HEK293T (cell line): ENCODE data around the gene TJP1.
"Not testable (repeated sequence)": the region's sequence is repeated elsewhere in the genome, so short reads cannot be mapped to it uniquely, and the experiment has no call there.

ENCODE experiments used
- CTCF ChIA-PET: fragments of 350-600 bp; formaldehyde crosslinking; extraction: SDS; loops from one replicate; lab custom pipeline; 2021; ENCODE audit warnings: antibody characterized with exemption, inconsistent platforms; lab: Yijun Ruan, JAX
- POLR2A ChIA-PET: fragments of 350-600 bp; formaldehyde crosslinking; extraction: SDS; loops from one replicate; lab custom pipeline; 2020; ENCODE audit warnings: antibody characterized with exemption, inconsistent platforms; lab: Yijun Ruan, JAX
- DNase-seq: peaks from one replicate; pipeline ENCODE4 v3.0.0; 2012; ENCODE audit warnings: mixed read lengths; ENCODE audit errors: extremely low spot score
- ARNT ChIP-seq: fragments of 450-650 bp; IDR thresholded peaks from 2 replicates; pipeline ENCODE4 v1.6.1; 2017; ENCODE audit warnings: mild to moderate bottlenecking
- BHLHE40 ChIP-seq: fragments of 450-650 bp; IDR thresholded peaks from 2 replicates; pipeline ENCODE4 v1.6.1; 2016; ENCODE audit warnings: mild to moderate bottlenecking, moderate library complexity, borderline replicate concordance
- CTBP1 ChIP-seq: fragments of 450-650 bp; IDR thresholded peaks from 2 replicates; pipeline ENCODE4 v1.6.1; 2016; ENCODE audit warnings: borderline replicate concordance
- ELF4 ChIP-seq: fragments of 450-650 bp; IDR thresholded peaks from 2 replicates; pipeline ENCODE4 v1.6.1; 2017; ENCODE audit warnings: antibody characterized with exemption
- FOXA1 ChIP-seq: fragments of 450-650 bp; IDR thresholded peaks from 2 replicates; pipeline ENCODE4 v1.6.1; 2016; ENCODE audit warnings: mild to moderate bottlenecking
- FOXK2 ChIP-seq: fragments of 450-650 bp; IDR thresholded peaks from 2 replicates; pipeline ENCODE4 v1.6.1; 2016; ENCODE audit warnings: mild to moderate bottlenecking
- FOXM1 ChIP-seq: fragments of 450-650 bp; IDR thresholded peaks from 2 replicates; pipeline ENCODE4 v1.6.1; 2017; ENCODE audit warnings: mild to moderate bottlenecking, borderline replicate concordance
- HDGF ChIP-seq: fragments of 450-650 bp; IDR thresholded peaks from 2 replicates; pipeline ENCODE4 v1.6.1; 2017; ENCODE audit warnings: antibody characterized with exemption, borderline replicate concordance
- L3MBTL2 ChIP-seq: fragments of 450-650 bp; conservative IDR thresholded peaks from 2 replicates; pipeline ENCODE4 v1.6.1; 2016; ENCODE audit warnings: mild to moderate bottlenecking
- LEF1 ChIP-seq: fragments of 450-650 bp; IDR thresholded peaks from 2 replicates; pipeline ENCODE4 v1.6.1; 2017; ENCODE audit warnings: mild to moderate bottlenecking, borderline replicate concordance
- NFRKB ChIP-seq: fragments of 450-650 bp; IDR thresholded peaks from 2 replicates; pipeline ENCODE4 v1.6.1; 2016; ENCODE audit warnings: mild to moderate bottlenecking, moderate library complexity
- PKNOX1 ChIP-seq: fragments of 450-650 bp; IDR thresholded peaks from 2 replicates; pipeline ENCODE4 v1.6.1; 2016
- SP1 ChIP-seq: fragments of 450-650 bp; IDR thresholded peaks from 2 replicates; pipeline ENCODE4 v1.6.1; 2017
- SUZ12 ChIP-seq: fragments of 450-650 bp; IDR thresholded peaks from 2 replicates; pipeline ENCODE4 v1.6.1; 2016; ENCODE audit warnings: mild to moderate bottlenecking
- TARDBP ChIP-seq: fragments of 450-650 bp; IDR thresholded peaks from 2 replicates; pipeline ENCODE4 v1.6.1; 2016
- ZNF384 ChIP-seq: fragments of 450-650 bp; IDR thresholded peaks from 2 replicates; pipeline ENCODE4 v1.6.1; 2016

The TJP1 gene

GRCh38 chr15:29785642-29786041, 36.6 kb downstream of the TJP1 start:
- CTCF ChIA-PET: no interaction called here
- TF ChIP-seq FOXA1 (no peak), L3MBTL2 (no peak), HDGF (no peak), CTBP1 (no peak), ZNF384 (no peak), ELF4 (no peak), SP1 (no peak), NFRKB (no peak), LEF1 (no peak), FOXK2 (no peak), ARNT (no peak), TARDBP (no peak)
- POLR2A ChIA-PET: no interaction called here
- DNase-seq: no peak

- no peak for DNase-seq
- CTCF ChIA-PET: no interaction called here
Observed at GRCh38 chr15:29785136-29785535, 37.1 kb downstream of the TJP1 start.

GRCh38 chr15:29784413-29784812, 37.9 kb downstream of the TJP1 start:
- ChIA-PET POLR2A (no interaction called here), CTCF (no interaction called here)
- TF ChIP-seq BHLHE40: no peak
- DNase-seq: no peak

More at GRCh38 chr15:29785136-29785535, 37.1 kb downstream of the TJP1 start:
- TF ChIP-seq LEF1: no peak
- no peak for TF ChIP-seq ELF4
- no peak for TF ChIP-seq SUZ12
- TF ChIP-seq CTBP1: no peak
- POLR2A ChIA-PET: no interaction called here

GRCh38 chr15:29782816-29783215, 39.5 kb downstream of the TJP1 start:
- CTCF ChIA-PET, POLR2A ChIA-PET, DNase-seq: not testable (repeated sequence)

- ChIA-PET POLR2A (no interaction called here), CTCF (no interaction called here)
- TF ChIP-seq FOXA1: no peak
- TF ChIP-seq ZNF384: no peak
- no peak for TF ChIP-seq SP1
- TF ChIP-seq LEF1: no peak
- no peak for TF ChIP-seq ARNT
- TF ChIP-seq SUZ12: no peak
- no peak for TF ChIP-seq BHLHE40
- TF ChIP-seq L3MBTL2: no peak
- no peak for TF ChIP-seq PKNOX1
- no peak for TF ChIP-seq FOXM1
- TF ChIP-seq ELF4: no peak
- TF ChIP-seq FOXK2: no peak
- DNase-seq: no peak
Observed at GRCh38 chr15:29778382-29778781, 43.9 kb downstream of the TJP1 start.

GRCh38 chr15:29776859-29777258, 45.4 kb downstream of the TJP1 start:
- TF ChIP-seq FOXK2 (no peak), ZNF384 (no peak), SUZ12 (no peak), FOXM1 (no peak), TARDBP (no peak), NFRKB (no peak), SP1 (no peak)
- ChIA-PET CTCF (no interaction called here), POLR2A (no interaction called here)
- DNase-seq: no peak

GRCh38 chr15:29774900-29775299, 47.4 kb downstream of the TJP1 start:
- TF ChIP-seq SUZ12 (no peak), HDGF (no peak), FOXM1 (no peak), ELF4 (no peak), FOXA1 (no peak), BHLHE40 (no peak), FOXK2 (no peak), PKNOX1 (no peak), NFRKB (no peak), ZNF384 (no peak), CTBP1 (no peak), L3MBTL2 (no peak), ARNT (no peak), LEF1 (no peak)
- DNase-seq: no peak
- CTCF ChIA-PET: no interaction called here
- POLR2A ChIA-PET: no interaction called here

- ChIA-PET CTCF (no interaction called here), POLR2A (no interaction called here)
- TF ChIP-seq ELF4 (no peak), ZNF384 (no peak), HDGF (no peak), BHLHE40 (no peak), TARDBP (no peak), CTBP1 (no peak), FOXA1 (no peak), FOXM1 (no peak), SUZ12 (no peak), LEF1 (no peak), SP1 (no peak), FOXK2 (no peak), ARNT (no peak)
- DNase-seq: no peak
Observed at GRCh38 chr15:29773816-29774215, 48.5 kb downstream of the TJP1 start.
